ENCODE results near the gene FCN3. TPM values are rescaled to one million over a fixed set of nuclear protein-coding genes. Genes with fewer than 3 reads are reported as not detected.

The FCN3 gene
- total RNA-seq, 1 donor from 2014 or later: 1,125 TPM

- intact Hi-C loops (cut with DNase I): no loop called here
- no peak for DNase-seq
Observed at GRCh38 chr1:27379564-27380122, 5.0 kb upstream of the FCN3 start.

GRCh38 chr1:27377760-27378495 is 3.3 kb upstream of the FCN3 start:
- ATAC-seq: no peak
- Histone ChIP-seq H3K4me1 (peaks cover 24% of the 10 kb centered on the region), H3K9me3 (no peaks in the 10 kb centered on the region), H3K4me3 (no peak overlapping the region), H3K36me3 (no peaks in the 10 kb centered on the region), H3K27ac (no peak overlapping the region), H3K27me3 (ENCODE audit: low read depth) (no peaks in the 10 kb centered on the region)
- DNase-seq: no peak
- intact Hi-C loops (cut with DNase I): no loop called here
- TF ChIP-seq CTCF (IDR thresholded peaks at IDR 0.05): no peak

More at GRCh38 chr1:27379564-27380122, 5.0 kb upstream of the FCN3 start:
- no peak for ATAC-seq
- Histone ChIP-seq H3K27ac (no peak overlapping the region), H3K4me3 (no peak overlapping the region), H3K36me3 (no peaks in the 10 kb centered on the region), H3K27me3 (ENCODE audit: low read depth) (no peaks in the 10 kb centered on the region), H3K9me3 (no peaks in the 10 kb centered on the region), H3K4me1 (peaks cover 24% of the 10 kb centered on the region)
- TF ChIP-seq CTCF (IDR thresholded peaks at IDR 0.05): no peak

GRCh38 chr1:27372808-27373690 is 1.6 kb downstream of the FCN3 start:
- intact Hi-C loops (cut with DNase I): no loop called here
- no peaks in the 10 kb centered on the region for H3K27me3 ChIP-seq (ENCODE audit: low read depth)
- H3K36me3 ChIP-seq: no peaks in the 10 kb centered on the region
- peak overlapping the region; percentile 97 for H3K27ac ChIP-seq
- H3K4me1 ChIP-seq: peaks cover 29% of the 10 kb centered on the region
- no peak for ATAC-seq
- H3K9me3 ChIP-seq: no peaks in the 10 kb centered on the region
- DNase-seq: no peak
- H3K4me3 ChIP-seq: peak overlapping the region; percentile 47
- TF ChIP-seq CTCF (IDR thresholded peaks at IDR 0.05): peak; percentile 31

GRCh38 chr1:27372022-27372807 is 2.4 kb downstream of the FCN3 start:
- intact Hi-C loops (cut with DNase I): no loop called here
- no peak for DNase-seq
- TF ChIP-seq CTCF (IDR thresholded peaks at IDR 0.05): no peak
- H3K36me3 ChIP-seq: no peaks in the 10 kb centered on the region
- no peaks in the 10 kb centered on the region for H3K9me3 ChIP-seq
- ATAC-seq: no peak
- peaks cover 38% of the 10 kb centered on the region for H3K4me1 ChIP-seq
- H3K4me3 ChIP-seq: peak overlapping the region; percentile 47
- H3K27ac ChIP-seq: peak overlapping the region; percentile 97
- no peaks in the 10 kb centered on the region for H3K27me3 ChIP-seq (ENCODE audit: low read depth)
